HG03442 (cell line): ENCODE measurements around the gene CACFD1.

Experiments
- ATAC-seq: cut with Tn5 transposase; IDR thresholded peaks from one replicate; pipeline ENCODE4 v1.9.1; 2021; ENCODE audit warnings: mild to moderate bottlenecking, moderate library complexity; ENCODE audit not compliant: unreplicated experiment

Gene CACFD1

GRCh38 chr9:133463864-133464615 is 4.3 kb downstream of the CACFD1 start:
- no peak for ATAC-seq

- ATAC-seq = no peak
These were observed 4.9 kb downstream of the CACFD1 start for GRCh38 chr9:133464638-133465037.

- ATAC-seq = no peak
These were observed 6.2 kb downstream of the CACFD1 start for GRCh38 chr9:133465984-133466383.

- no peak for ATAC-seq
These were observed 7.3 kb downstream of the CACFD1 start for GRCh38 chr9:133467101-133467500.

- no peak for ATAC-seq
These were observed 8.6 kb downstream of the CACFD1 start for GRCh38 chr9:133468374-133468773.

GRCh38 chr9:133468777-133469421 is 9.1 kb downstream of the CACFD1 start:
- ATAC-seq = no peak

GRCh38 chr9:133470427-133470924 is 10.7 kb downstream of the CACFD1 start:
- ATAC-seq = no peak

GRCh38 chr9:133470988-133471387 is 11.2 kb downstream of the CACFD1 start:
- no peak for ATAC-seq

GRCh38 chr9:133471551-133472276 is 11.9 kb downstream of the CACFD1 start:
- no peak for ATAC-seq

- ATAC-seq = no peak
These were observed 12.5 kb downstream of the CACFD1 start for GRCh38 chr9:133472277-133472645.

GRCh38 chr9:133472753-133473378 is 13.1 kb downstream of the CACFD1 start:
- no peak for ATAC-seq

- ATAC-seq = no peak
These were observed 14.0 kb downstream of the CACFD1 start for GRCh38 chr9:133473743-133474142.

- ATAC-seq = no peak
These were observed 14.4 kb downstream of the CACFD1 start for GRCh38 chr9:133474215-133474614.

- no peak for ATAC-seq
These were observed 15.1 kb downstream of the CACFD1 start for GRCh38 chr9:133474853-133475252.

- no peak for ATAC-seq
These were observed 15.7 kb downstream of the CACFD1 start for GRCh38 chr9:133475292-133476012.

GRCh38 chr9:133476036-133476931 is 16.5 kb downstream of the CACFD1 start:
- no peak for ATAC-seq

GRCh38 chr9:133476941-133477340 is 17.2 kb downstream of the CACFD1 start:
- ATAC-seq = no peak

- ATAC-seq = no peak
These were observed 17.7 kb downstream of the CACFD1 start for GRCh38 chr9:133477461-133477860.

GRCh38 chr9:133477992-133478850 is 18.4 kb downstream of the CACFD1 start:
- ATAC-seq = peak; percentile 25
